Prostate gland (tissue), 2 donors: Measurements from ENCODE around the gene PLA2G4F.

Experiments
- CTCF ChIP-seq, 4 experiments: fragments of 200-600 bp in 2 of 4; fragments of 450-650 bp in 2 of 4; sonication (generic) in 2 of 4; IDR thresholded peaks; 1 replicate in 3 of 4; 2 replicates in 1 of 4; pipeline ENCODE4 v1.5.1; 2016 to 2019; ENCODE audit warnings: antibody characterized with exemption in 4 of 4, mild to moderate bottlenecking in 2 of 4, moderate library complexity in 2 of 4
- POLR2A ChIP-seq: fragments of 450-650 bp; IDR thresholded peaks from one replicate; pipeline ENCODE4 v1.6.1; 2016; ENCODE audit warnings: antibody characterized with exemption, mild to moderate bottlenecking
- POLR2AphosphoS5 ChIP-seq: sonication (generic); formaldehyde crosslinking; IDR thresholded peaks from one replicate; pipeline ENCODE4 v1.6.1; 2017; ENCODE audit warnings: antibody characterized with exemption

- TF ChIP-seq CTCF (IDR thresholded peaks at IDR 0.05) = peak in 1 of 4 experiments; percentile 2
- TF ChIP-seq POLR2A = no peak
- peak; percentile 24 for TF ChIP-seq POLR2AphosphoS5
These were observed 37.6 kb downstream of the PLA2G4F start for GRCh38 chr15:42118650-42119445.
